Stimulated activated CD8-positive, alpha-beta memory T cell treated with anti-CD3 and anti-CD28 coated beads, Interleukin-15, amount 100 ng/mL, for 4 hours (primary cell): ENCODE measurements around the gene MLH1.
"Not testable (repeated sequence)": the region's sequence is repeated elsewhere in the genome, so short reads cannot be mapped to it uniquely, and the experiment has no call there.

ENCODE experiments used
- DNase-seq, 2 donors: peaks; one replicate each; pipeline ENCODE4 v3.0.0-alpha.2; 2020; ENCODE audit warnings: low read depth in 2 of 2

MLH1 gene

GRCh38 chr3:37032961-37033360 is 39.6 kb downstream of the MLH1 start:
- no peak for DNase-seq

- no peak for DNase-seq
Measured at GRCh38 chr3:37037352-37037751, 44.0 kb downstream of the MLH1 start.

- DNase-seq, result no peak
Measured at GRCh38 chr3:37039161-37039846, 46.0 kb downstream of the MLH1 start.

- no peak for DNase-seq
Measured at GRCh38 chr3:37040231-37040630, 46.9 kb downstream of the MLH1 start.

GRCh38 chr3:37041546-37042195 is 48.4 kb downstream of the MLH1 start:
- DNase-seq, result no peak

GRCh38 chr3:37042712-37043111 is 49.4 kb downstream of the MLH1 start:
- DNase-seq, result not testable (repeated sequence)

- no peak for DNase-seq
Measured at GRCh38 chr3:37050282-37050681, 57.0 kb downstream of the MLH1 start.

- DNase-seq, result no peak
Measured at GRCh38 chr3:37052860-37053259, 59.5 kb downstream of the MLH1 start.

- DNase-seq, result no peak
Measured at GRCh38 chr3:37053337-37053736, 60.0 kb downstream of the MLH1 start.

- DNase-seq, result no peak
Measured at GRCh38 chr3:37053753-37054152, 60.4 kb downstream of the MLH1 start.

GRCh38 chr3:37054370-37054769 is 61.1 kb downstream of the MLH1 start:
- no peak for DNase-seq

- DNase-seq, result not testable (repeated sequence)
Measured at GRCh38 chr3:37055077-37055476, 61.8 kb downstream of the MLH1 start.

GRCh38 chr3:37056826-37057225 is 63.5 kb downstream of the MLH1 start:
- no peak for DNase-seq

- DNase-seq, result no peak
Measured at GRCh38 chr3:37058117-37058516, 64.8 kb downstream of the MLH1 start.

GRCh38 chr3:37064747-37065146 is 71.4 kb downstream of the MLH1 start:
- no peak for DNase-seq

- DNase-seq, result no peak
Measured at GRCh38 chr3:37067577-37067976, 74.3 kb downstream of the MLH1 start.

- no peak for DNase-seq
Measured at GRCh38 chr3:37068031-37068430, 74.7 kb downstream of the MLH1 start.

GRCh38 chr3:37071921-37072320 is 78.6 kb downstream of the MLH1 start:
- DNase-seq, result no peak

GRCh38 chr3:37072892-37073291 is 79.6 kb downstream of the MLH1 start:
- no peak for DNase-seq

- DNase-seq, result no peak
Measured at GRCh38 chr3:37074178-37074577, 80.9 kb downstream of the MLH1 start.

- DNase-seq, result no peak
Measured at GRCh38 chr3:37075955-37076354, 82.6 kb downstream of the MLH1 start.

- no peak for DNase-seq
Measured at GRCh38 chr3:37082317-37082716, 89.0 kb downstream of the MLH1 start.

GRCh38 chr3:37086918-37087317 is 93.6 kb downstream of the MLH1 start:
- DNase-seq, result no peak

GRCh38 chr3:37087870-37088269 is 94.6 kb downstream of the MLH1 start:
- DNase-seq, result no peak
